Measurements from ENCODE around the gene C17orf67. TPM values are rescaled to one million over a fixed set of nuclear protein-coding genes. Genes with fewer than 3 reads are reported as not detected.
A peak's percentile ranks its signal among the peaks of the same experiment; 100 is the strongest.

C17orf67 gene
- total RNA-seq, 1 experiment from 2014 or later = 2.9 TPM

DNA sequence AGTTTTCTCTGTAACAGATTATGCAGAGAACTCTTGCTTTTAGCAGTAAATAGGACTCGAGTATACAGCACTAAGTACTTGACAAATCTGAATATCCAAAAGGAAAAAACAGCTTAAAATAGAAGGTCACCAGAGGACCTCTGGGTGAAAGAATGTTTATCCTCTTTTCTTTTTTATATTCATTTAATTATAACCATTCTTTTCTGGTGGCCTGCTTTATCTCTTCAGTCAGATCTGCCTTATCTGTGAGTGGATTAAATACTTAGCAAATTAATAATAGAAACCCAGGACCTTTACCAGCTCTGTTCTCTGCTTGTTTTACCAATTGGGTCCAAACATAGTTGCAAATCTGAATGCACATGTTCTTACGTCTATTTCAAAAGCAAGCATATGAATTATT lies 8.9 kb upstream of the C17orf67 start:
- no peaks in the 10 kb centered on the region for H3K36me3 ChIP-seq (ENCODE audit: control insufficient read depth, insufficient read depth, low read length)
- intact Hi-C loops (cut with micrococcal nuclease; ENCODE audit: unreplicated experiment) = no loop called here
- Mint-ChIP-seq H3K36me3 (ENCODE audit: insufficient read depth, unreplicated experiment) (peaks cover 14% of the 10 kb centered on the region), H3K9me3 (ENCODE audit: unreplicated experiment) (no peaks in the 10 kb centered on the region), H3K4me3 (ENCODE audit: unreplicated experiment) (no peak overlapping the region), H3K4me1 (ENCODE audit: low read depth, unreplicated experiment) (no peaks in the 10 kb centered on the region), H3K27ac (ENCODE audit: unreplicated experiment) (no peak overlapping the region), H3K27me3 (ENCODE audit: insufficient read depth, unreplicated experiment) (no peaks in the 10 kb centered on the region)
- BruUV-seq (replicated peaks) = no TSS peak
- H3K9me3 ChIP-seq = peaks cover 3% of the 10 kb centered on the region; the same call in 1 of the 2 replicates
- POLR2A ChIA-PET = no interaction called here
- no peak for DNase-seq
- TF ChIP-seq CTCF (IDR thresholded peaks at IDR 0.05; ENCODE audit: insufficient read depth in 1 of 2, low read depth in 1 of 2, low read length in 1 of 2, severe bottlenecking in 1 of 2, unreplicated experiment in 1 of 2) = no peak
- H3K4me1 ChIP-seq = no peaks in the 10 kb centered on the region
- no peaks in the 10 kb centered on the region for H3K27me3 ChIP-seq (replicated peaks; ENCODE audit: control insufficient read depth, insufficient read depth, low read length)
- CTCF ChIA-PET = no interaction called here
- H3K4me3 ChIP-seq (ENCODE audit: low read depth, low read length) = no peak overlapping the region

- H3K36me3 ChIP-seq (ENCODE audit: control insufficient read depth, insufficient read depth, low read length) = no peaks in the 10 kb centered on the region
- H3K9me3 ChIP-seq = peaks cover 3% of the 10 kb centered on the region; the same call in 1 of the 2 replicates
- Mint-ChIP-seq H3K27me3 (ENCODE audit: insufficient read depth, unreplicated experiment) (no peaks in the 10 kb centered on the region), H3K4me1 (ENCODE audit: low read depth, unreplicated experiment) (peaks cover 14% of the 10 kb centered on the region), H3K9me3 (ENCODE audit: unreplicated experiment) (no peaks in the 10 kb centered on the region), H3K4me3 (ENCODE audit: unreplicated experiment) (no peak overlapping the region), H3K27ac (ENCODE audit: unreplicated experiment) (no peak overlapping the region), H3K36me3 (ENCODE audit: insufficient read depth, unreplicated experiment) (peaks cover 26% of the 10 kb centered on the region)
- H3K4me3 ChIP-seq (ENCODE audit: low read depth, low read length) = no peak overlapping the region
- intact Hi-C loops (cut with micrococcal nuclease; ENCODE audit: unreplicated experiment) = loop anchor here (10.0 kb wide), 1 partner anchor 246 kb away; the partner anchor contains the start of gene AKAP1
- peaks cover 6% of the 10 kb centered on the region for H3K4me1 ChIP-seq
- TF ChIP-seq CTCF (IDR thresholded peaks at IDR 0.05; ENCODE audit: insufficient read depth in 1 of 2, low read depth in 1 of 2, low read length in 1 of 2, severe bottlenecking in 1 of 2, unreplicated experiment in 1 of 2) = no peak
- BruUV-seq (replicated peaks) = no TSS peak
- no peak for DNase-seq
- H3K27me3 ChIP-seq (replicated peaks; ENCODE audit: control insufficient read depth, insufficient read depth, low read length) = no peaks in the 10 kb centered on the region
- ChIA-PET CTCF (no interaction called here), POLR2A (no interaction called here)
Measured at GRCh38 chr17:56838687-56839086, 5.0 kb upstream of the C17orf67 start.

- BruUV-seq (replicated peaks) = no TSS peak
Measured at GRCh38 chr17:56835264-56835585, 1.5 kb upstream of the C17orf67 start.

More at GRCh38 chr17:56835264-56835585, 1.5 kb upstream of the C17orf67 start:
- H3K27me3 Mint-ChIP-seq (ENCODE audit: insufficient read depth, unreplicated experiment) = no peaks in the 10 kb centered on the region
- Histone ChIP-seq H3K36me3 (ENCODE audit: control insufficient read depth, insufficient read depth, low read length) (no peaks in the 10 kb centered on the region), H3K4me3 (ENCODE audit: low read depth, low read length) (peak overlapping the region; percentile 79), H3K27me3 (replicated peaks; ENCODE audit: control insufficient read depth, insufficient read depth, low read length) (no peaks in the 10 kb centered on the region), H3K9me3 (peaks cover 3% of the 10 kb centered on the region; the same call in 1 of the 2 replicates), H3K4me1 (peaks cover 6% of the 10 kb centered on the region)
- no peak for DNase-seq
- peaks cover 25% of the 10 kb centered on the region for H3K36me3 Mint-ChIP-seq (ENCODE audit: insufficient read depth, unreplicated experiment)
- ChIA-PET CTCF (interaction anchor here (4.7 kb wide), 1 partner anchor 16 kb away, joined by 37 read pairs; no protein-coding TSS in a partner anchor), POLR2A (interaction anchor here (2.3 kb wide), 1 partner anchor 79 kb away, joined by 11 read pairs; the partner anchor contains the start of gene TRIM25)
- intact Hi-C loops (cut with micrococcal nuclease; ENCODE audit: unreplicated experiment) = loop anchor here (10.0 kb wide), 1 partner anchor 250 kb away; the partner anchor contains the start of gene AKAP1
- H3K4me3 Mint-ChIP-seq (ENCODE audit: unreplicated experiment) = peak overlapping the region; percentile 84
- no peak for TF ChIP-seq CTCF (IDR thresholded peaks at IDR 0.05; ENCODE audit: insufficient read depth in 1 of 2, low read depth in 1 of 2, low read length in 1 of 2, severe bottlenecking in 1 of 2, unreplicated experiment in 1 of 2)
- peaks cover 34% of the 10 kb centered on the region for H3K4me1 Mint-ChIP-seq (ENCODE audit: low read depth, unreplicated experiment)
- H3K9me3 Mint-ChIP-seq (ENCODE audit: unreplicated experiment) = no peaks in the 10 kb centered on the region
- H3K27ac Mint-ChIP-seq (ENCODE audit: unreplicated experiment) = peak overlapping the region; percentile 75
